GM19463 (cell line): ENCODE measurements around the gene CCDC85C.

ENCODE experiments used
- ATAC-seq: cut with Tn5 transposase; IDR thresholded peaks from one replicate; pipeline ENCODE4 v1.9.1; 2021; ENCODE audit warnings: mild to moderate bottlenecking, moderate library complexity; ENCODE audit not compliant: unreplicated experiment

Gene CCDC85C

GRCh38 chr14:99575043-99576023 is 28.7 kb downstream of the CCDC85C start:
- ATAC-seq, result no peak

DNA sequence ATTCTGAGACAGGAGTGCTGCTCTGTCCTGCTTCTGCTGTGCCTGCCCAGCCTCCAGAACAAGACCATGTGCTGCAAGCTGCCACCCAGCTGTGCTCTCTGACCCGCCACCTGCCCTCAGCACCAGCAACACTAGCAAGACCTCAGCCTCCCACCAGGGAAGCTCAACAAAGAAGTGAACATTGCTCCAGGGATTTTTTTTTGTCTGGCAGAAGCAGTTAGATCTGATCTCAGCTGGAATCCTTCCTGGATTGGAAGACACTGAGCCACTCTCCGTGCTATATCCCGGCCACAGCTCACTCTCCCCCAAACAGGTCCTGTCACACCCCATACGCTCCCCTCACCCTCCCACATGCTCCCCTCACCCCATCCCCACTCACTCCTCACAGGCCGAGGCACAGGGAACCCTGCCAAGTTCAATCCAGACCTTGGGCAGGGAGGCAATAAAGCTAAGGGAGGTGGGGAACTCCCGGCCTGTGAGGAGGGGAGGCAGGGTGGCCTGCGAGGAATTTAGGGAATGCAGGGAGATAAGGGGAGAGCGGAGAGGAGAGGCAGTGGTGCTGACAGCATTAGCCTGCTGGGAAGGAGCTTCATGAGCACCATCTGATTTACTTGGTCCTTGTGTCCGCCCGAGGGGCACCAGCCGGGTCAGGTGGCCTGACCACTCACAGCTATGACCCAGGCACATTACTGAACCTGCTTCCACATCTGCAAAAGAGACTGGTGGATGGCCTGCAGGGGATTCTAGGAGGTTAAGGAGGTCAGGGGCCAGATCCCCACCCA is 29.7 kb downstream of the CCDC85C start:
- no peak for ATAC-seq

GRCh38 chr14:99573436-99574098 is 30.4 kb downstream of the CCDC85C start:
- ATAC-seq, result no peak

- no peak for ATAC-seq
Measured at GRCh38 chr14:99573000-99573330, 31.0 kb downstream of the CCDC85C start.

DNA sequence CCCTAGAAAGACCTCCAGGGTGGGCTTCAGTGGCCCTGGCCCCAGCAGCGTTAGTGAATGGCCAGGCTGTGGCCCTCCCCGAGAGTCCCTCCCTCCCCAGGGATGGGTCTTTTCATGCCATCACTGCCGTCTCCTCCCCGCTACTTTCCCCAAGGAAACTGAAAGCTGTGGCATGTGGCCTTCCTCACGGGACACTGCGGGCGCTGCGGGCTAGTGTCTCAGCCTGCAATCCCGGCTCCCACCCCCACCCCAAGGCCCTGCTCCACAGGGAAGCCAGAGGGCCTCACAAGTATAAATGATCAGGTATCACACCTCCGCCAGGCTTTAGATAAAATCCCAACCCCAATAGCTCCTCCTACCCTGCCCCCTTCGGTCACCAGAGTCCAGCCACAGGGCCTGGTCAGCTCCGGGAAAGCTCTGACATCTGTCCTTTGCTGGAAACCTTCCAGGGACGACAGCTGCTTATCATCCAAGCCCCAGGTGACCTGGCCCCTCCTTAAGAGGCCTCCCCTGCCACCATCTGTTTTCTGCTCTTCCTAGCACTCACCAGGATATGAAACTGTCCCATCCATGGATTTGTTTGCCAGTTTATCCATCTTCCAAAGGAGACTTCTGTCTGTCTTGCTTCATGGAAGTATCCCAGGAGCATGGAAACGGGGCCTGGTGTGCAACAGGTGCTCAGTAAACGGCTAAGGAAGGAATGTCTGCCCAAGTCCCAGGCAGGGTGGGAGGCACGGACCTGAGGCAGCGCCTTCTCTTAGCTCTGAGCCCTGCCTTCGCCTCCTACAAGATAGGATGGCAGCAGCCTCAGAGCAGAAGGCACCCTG is 31.6 kb downstream of the CCDC85C start:
- no peak for ATAC-seq

DNA sequence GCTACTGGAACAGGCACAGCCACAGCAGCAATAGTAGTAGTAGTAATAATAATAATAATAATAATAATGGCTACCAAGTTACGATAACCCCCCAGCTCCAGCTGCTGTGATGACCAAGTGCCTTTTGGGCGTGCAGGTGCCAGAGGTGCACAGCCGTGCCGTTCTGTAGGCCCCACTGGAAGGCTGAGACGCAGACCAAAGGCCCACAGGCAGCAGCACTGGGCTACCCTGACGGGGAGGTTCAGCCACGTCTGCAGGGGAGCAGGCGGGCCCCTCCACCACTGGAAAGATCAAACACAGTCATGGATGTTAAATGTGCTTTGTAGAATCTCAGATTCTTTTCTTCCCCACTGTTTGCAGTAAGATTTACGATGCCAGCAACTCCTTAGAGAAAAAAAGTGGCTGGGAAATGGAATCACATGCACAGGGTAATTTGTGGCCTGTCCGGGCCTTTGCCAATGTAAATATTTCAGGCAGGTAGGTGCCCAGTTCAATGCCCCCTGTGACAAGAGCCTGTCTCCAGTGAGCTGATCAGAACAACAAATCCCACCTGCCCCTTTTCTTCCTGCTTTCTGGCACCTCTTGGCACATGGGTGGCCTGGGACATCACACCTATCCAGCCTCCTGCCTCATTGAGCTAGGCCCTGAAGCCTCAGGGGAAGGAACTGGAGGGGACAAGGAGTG is 32.6 kb downstream of the CCDC85C start:
- ATAC-seq, result no peak

GRCh38 chr14:99570544-99571302 is 33.3 kb downstream of the CCDC85C start:
- ATAC-seq, result no peak

DNA sequence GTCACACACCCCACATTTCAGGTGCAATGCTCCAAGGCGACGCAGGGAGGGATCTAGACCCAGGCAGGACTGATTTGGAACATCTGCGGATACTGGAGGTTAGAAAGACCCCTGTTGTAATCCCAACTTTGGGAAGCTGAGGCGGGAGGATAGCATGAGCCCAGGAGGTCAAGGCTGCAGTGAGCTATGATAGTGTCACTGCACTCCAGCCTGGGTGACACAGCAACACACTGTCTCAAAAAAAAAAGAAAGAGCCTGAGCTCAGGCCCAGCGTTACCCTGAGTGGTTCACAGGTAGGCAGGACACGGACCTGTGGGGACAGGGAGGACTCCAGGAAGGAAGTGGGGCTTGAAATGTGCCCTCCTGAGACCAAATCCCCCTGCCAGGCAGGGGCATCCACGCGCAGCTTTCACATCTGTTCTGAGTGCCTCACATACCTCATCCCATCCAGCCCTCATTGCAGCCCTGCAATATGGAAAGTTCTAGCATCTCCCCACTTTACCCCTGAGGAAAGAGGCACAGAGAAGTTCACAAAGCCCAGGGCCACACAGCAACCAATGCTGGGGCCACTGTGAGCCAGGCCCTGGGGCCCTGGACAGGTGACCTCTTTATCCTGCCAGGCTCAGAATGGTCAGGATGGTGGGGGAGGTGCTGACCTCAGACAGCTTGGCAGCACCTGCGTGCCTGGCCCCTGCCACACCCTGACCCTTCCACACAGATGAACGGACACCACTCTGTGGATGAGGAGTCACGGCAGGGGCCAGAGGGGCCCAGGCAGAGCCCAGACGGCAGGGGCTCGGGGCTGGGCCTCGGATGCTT is 34.1 kb downstream of the CCDC85C start:
- no peak for ATAC-seq

- no peak for ATAC-seq
Measured at GRCh38 chr14:99568567-99569560, 35.1 kb downstream of the CCDC85C start.

DNA sequence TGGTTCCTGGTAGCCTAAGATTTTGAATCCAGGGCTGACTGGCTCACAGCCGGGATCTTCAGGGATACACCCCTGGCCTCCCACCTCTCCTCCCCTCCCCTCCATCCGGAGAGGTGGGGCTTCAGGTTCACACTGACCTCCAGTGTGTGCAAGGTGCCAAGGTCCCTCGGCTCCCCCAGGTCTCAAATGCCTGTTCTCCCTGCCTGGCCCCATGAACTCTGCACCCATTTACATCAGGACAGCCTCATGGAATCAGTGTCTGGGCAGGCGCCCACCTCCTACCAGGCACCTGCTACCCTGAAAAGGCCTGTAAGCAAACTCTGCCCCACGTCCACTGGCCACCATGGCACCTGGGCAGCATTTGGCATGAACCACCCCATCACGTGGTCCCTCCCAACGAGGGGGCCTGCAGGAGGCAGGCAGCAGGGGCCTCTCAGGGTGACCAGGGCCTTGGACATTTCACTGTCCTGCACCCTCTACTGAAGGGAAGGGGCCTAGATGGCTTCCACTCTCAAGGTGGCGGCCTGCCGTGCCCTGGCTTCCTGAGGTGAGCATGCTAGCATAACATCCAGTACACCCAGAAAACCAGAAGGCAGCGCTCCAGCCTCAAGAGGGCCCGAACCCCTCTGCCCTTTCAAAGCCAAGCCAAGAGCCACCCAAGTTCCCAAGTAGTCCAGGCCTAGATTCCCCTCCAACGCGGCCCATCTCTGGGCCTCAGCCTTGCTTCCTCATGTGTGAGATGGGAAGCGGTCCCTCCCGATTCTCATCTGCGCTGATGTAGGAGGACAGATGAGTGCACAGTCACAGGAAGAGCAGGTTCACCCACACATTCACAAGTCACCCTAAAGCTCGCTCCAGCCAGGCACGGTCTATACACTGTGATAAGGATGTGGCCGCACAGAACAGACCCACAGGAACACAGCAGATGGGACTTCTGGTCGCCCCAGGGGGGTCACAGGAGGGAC is 37.3 kb downstream of the CCDC85C start:
- no peak for ATAC-seq

DNA sequence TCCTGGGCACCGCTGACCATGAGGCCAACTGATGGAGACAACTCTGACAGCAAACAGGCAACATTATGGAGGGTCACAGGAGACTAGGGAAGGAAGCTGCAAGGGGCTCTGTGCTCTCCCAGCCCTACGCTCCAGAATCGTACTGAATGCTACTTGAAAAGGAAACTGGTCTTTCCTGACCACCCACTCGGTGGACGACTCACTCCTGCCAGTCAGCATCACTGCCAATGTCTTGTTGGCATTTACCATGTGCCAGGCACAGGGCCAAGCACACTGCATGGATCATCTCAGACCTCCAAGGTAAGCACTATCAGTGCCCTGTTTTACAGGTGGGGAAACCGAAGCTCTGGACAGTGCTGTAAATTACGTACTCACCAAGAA is 38.0 kb downstream of the CCDC85C start:
- no peak for ATAC-seq

DNA sequence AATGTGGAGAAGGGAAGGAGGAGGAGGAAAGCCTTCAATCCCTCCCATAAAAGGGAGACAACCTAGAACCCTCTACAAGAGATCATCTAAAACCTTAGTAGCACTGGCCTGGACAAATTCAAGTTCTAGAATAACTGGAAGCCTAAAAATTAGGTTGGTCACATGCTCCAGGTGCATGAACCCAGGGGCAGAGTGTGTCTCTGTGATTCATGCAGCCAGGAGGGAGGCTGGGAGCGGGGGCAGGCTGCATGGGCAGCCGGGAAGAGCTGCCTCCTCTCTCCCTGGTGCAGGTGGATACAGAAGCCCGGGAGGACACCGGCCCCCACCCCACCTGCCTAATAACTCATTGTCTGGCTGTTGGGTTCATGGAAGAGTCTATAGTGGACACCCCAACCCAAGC is 38.6 kb downstream of the CCDC85C start:
- ATAC-seq, result no peak

- ATAC-seq, result no peak
Measured at GRCh38 chr14:99564926-99565259, 39.1 kb downstream of the CCDC85C start.

GRCh38 chr14:99564256-99564925 is 39.6 kb downstream of the CCDC85C start:
- no peak for ATAC-seq

GRCh38 chr14:99563749-99564129 is 40.3 kb downstream of the CCDC85C start:
- ATAC-seq, result no peak
